CD4-positive, alpha-beta T cell treated with Interleukin-15 for 4 hours (primary cell): ENCODE measurements around the gene TNMD.

Source experiments
- DNase-seq: peaks from one replicate; pipeline ENCODE4 v3.0.0-alpha.2; 2020; ENCODE audit warnings: low spot score

The TNMD gene

GRCh38 chrX:100643956-100644860 is 59.5 kb downstream of the TNMD start, which contains the start of gene SRPX2:
Gene SRPX2, plus strand, starts transcription at chrX:100644199. Its CDS starts 2,124 bp downstream, at chrX:100646323.
- no peak for DNase-seq

- DNase-seq = no peak
Observed at GRCh38 chrX:100645106-100645505, 60.4 kb downstream of the TNMD start.

GRCh38 chrX:100647095-100647494 is 62.4 kb downstream of the TNMD start:
- DNase-seq = no peak

GRCh38 chrX:100647739-100648138 is 63.0 kb downstream of the TNMD start:
- DNase-seq = no peak

GRCh38 chrX:100648458-100649417 is 64.0 kb downstream of the TNMD start:
- DNase-seq = no peak
